Activated naive CD4-positive, alpha-beta T cell treated with anti-CD3 and anti-CD28 coated beads, Interleukin-2, amount 50 U/mL, for 16 hours (primary cell): ENCODE data around the gene MEX3B.
"Not testable (repeated sequence)": the region's sequence is repeated elsewhere in the genome, so short reads cannot be mapped to it uniquely, and the experiment has no call there.

Experiments used
- DNase-seq: peaks from one replicate; pipeline ENCODE4 v3.0.0-alpha.2; 2020

MEX3B gene

DNA sequence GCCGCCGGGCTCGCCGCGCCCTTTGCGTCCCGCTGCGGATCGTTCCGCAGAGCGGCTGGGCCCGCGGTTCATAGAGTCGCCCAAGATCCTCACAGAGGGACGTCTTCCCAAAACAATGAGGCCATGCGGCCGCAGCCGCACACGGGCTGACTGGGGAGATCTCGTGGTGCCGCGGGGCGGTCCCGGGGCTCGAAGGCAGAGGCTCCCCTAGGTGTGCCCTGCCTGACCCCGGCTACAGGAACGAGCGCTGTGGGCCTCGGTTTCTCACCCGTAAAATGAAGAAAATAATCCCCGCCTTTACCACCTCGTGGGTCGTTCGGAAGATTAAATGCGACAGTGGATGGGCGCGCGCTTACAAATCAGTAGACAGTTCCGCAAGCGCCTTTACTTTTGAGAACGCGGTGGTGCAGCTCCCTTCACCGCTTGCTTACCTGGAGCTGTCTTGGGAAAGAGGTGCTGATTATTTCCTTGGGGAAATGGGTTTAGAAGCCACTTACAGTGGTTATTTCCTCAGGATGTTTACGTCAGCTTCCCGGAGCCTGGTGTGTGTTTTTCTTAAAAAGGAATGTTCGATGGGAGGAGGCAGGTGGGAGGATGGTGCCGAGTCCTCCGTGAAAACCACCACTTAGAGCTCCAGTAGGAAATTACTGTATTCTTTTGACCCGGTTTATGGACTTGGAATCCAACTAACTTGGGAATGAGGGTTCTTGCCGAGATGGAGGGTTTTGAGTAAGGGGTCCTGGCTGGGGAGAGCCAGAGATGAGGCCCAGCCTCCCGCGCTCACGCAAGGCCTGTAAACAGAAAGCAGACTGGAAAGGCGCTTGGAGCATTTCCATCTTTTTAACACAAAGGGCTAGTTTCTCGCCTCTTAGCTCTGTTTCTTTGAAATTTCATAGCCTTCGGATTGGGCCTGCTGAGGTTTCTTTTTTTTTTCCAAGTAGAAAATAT is 1.9 kb upstream of the MEX3B start:
- no peak for DNase-seq

DNA sequence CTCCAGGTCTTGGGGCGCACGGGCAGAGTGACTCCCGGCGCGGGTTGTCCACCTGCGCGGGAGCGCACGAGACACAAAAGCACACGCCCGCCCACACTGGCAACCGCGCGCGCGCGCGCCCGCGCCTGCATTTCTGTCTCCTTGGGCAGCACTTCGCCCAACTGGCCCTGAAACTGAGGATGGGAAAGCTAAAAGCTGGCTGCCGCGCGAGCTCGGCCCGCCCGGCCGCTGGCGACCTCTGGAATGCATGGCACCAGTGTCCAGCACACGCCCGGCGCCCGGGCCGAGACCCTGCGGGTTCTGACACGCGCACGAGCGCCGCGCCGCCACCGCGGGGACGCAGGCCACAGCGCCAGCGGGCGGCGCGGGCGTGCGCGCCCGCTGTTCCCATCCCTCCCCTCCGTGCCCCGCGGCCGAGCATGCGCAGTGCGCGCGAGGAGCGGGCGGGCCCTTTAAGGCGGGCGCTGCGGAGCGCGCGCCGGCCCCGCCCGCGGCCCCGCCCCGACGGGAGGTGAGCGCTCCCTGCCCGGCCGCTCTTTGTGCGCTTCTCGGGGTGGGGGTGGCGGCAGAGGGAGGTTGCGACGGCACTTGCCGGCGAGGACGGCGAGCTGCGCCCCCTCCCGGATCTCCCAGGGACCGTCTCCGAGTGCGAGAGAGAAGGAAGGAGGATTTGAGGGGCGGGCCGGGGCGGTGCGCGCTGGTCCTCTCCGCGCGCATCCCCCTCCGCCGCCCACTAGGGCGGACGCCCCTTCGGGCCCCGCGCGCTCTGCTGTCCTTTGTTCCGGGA is 1.0 kb upstream of the MEX3B start:
- peak; percentile 90 for DNase-seq

DNA sequence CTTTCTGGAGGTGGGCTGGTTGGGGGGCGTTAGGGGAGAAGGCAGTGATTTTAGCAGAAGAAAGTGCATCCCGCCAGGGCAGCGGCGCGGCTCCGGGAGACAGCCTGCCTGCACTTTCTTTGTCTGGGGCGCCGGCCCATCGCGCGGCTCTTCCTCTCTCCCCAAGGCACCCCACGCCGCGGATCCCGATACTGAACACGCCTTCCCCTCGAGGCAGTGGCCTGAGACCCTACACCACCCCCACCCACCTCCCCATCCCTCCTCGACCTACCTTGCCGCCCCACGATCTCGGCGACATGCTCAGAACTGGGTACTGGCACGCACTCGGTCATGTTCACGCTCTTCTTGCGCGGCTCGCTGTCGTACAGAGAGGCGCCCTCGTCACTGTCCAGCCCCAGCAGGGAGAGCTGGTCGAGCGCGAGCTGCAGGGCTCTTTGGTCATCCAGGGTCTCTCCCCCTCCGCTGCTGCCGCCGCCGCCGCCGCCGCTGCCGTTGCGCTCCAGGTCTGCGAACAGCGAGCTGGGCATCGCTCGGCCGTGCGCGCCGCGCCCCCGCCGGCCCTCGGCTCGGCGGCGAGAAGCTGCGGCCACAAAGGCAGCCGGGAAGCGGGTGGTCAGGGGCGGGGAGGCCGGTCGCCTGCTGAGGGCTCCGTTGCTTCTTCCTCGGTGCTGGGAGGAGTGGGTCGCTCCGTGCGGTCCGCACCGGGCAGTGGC is 483 bp downstream of the MEX3B start:
- peak; percentile 18 for DNase-seq

DNA sequence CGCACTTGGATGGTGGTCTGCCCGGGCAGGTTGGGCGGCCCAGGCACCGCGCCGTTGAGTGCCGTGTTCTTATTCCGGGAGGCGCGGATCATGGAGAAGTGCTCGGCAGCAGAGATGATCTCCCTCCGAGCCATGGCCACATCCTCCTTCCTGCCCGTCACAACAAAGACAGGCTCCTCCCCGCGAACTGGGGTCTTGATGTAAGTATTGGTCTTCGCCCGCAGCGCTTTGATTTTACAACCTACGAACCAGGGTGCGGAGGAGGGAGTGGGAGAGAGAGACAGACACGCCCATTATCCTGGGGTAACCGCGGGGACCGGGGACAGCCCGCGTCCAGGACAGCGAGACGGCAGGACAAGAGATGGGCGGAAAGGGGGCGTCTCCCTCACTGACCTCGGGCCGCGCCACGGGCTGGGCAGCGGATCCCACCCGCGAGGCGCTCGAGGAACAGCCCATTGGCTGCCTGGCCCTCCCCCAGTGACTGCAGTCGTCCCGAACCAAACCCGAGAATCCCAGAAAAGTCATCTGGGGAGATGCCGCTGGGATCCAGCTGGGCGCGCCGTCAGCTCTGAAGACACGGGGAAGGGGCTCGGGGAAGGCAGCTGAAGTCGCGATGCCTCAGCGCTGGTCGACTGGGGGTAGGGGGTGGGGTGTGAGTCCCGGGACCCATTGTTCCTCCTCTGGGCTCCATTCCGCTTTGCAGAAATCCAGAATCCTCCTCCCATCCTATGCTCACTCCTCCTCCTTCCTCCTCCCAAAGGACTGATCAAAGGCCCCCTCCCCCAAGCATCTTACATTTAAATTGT is 1.2 kb downstream of the MEX3B start:
- DNase-seq = peak; percentile 25

DNA sequence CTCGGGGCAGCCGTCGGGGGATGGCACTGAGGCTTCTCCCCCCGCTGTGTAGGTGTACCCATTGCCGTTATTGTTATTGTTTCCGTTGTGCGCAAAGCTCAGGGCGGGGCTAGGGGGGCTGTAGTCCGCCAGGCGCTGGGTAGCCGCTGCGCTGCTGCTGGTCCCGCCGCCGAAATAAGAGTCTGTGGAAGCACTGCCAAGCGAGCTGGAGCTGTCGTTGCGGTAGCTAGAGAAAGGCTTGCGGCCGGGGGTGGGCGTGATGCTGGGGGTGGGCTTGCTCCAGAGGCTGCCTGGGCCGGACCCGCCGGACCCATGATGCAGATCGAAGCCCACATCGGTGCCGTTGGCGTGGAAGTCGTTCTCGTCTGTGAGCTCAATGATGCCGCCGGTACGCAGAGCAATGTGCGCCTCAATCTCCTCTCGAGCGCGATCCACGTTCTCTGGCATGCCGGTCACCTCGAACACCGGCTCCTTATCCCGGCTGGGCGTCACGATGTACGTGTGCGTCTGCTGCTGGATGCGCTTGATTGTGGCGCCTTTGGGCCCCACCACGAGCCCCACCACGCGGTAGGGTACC is 1.9 kb downstream of the MEX3B start:
- DNase-seq = no peak

DNA sequence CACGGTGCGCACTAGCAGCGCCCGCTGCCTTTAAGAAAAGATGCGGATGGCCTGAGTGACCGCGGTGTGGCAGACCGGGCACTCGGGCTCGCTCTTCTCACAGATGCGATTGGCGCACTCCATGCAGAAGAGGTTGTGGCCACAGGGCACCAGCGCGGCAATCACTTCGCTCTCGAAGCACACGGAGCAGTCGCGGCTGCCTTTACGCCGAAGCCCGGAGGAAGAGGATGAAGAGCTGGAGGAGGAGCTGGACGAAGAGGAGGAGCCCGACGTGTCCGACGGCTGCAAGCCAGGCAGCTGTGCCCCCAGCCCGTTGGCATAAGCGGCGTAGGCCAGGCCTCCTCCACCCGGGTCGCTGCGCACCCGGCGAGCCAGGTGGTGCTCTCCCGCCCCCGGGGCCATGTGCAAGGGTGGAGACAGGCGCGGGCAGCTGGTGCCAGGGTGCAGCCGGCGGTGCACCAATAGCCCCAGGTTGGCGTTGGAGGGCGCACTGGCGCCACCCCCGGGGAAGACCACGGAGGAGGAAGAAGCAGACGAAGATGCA is 2.6 kb downstream of the MEX3B start:
- DNase-seq = no peak

DNA sequence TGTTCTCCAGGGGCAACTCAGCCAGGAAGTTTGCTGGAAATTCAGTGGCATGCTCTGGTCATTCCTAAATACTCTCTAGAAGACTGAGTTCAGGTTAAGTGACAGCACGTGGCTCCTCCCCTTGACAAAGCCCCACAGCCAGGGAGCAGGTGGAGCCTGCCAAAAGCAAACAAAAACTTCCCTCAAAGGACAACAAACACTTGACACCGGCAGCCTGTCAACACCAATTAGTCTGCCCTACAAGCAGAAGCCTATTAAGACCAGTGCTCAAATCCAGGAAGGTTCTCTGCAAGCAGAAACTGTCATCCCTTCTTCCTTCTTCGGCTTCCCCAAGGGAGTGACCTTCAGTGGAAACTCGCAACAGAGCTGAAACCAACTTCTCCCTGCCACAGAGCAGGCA is 5.0 kb downstream of the MEX3B start:
- no peak for DNase-seq

DNA sequence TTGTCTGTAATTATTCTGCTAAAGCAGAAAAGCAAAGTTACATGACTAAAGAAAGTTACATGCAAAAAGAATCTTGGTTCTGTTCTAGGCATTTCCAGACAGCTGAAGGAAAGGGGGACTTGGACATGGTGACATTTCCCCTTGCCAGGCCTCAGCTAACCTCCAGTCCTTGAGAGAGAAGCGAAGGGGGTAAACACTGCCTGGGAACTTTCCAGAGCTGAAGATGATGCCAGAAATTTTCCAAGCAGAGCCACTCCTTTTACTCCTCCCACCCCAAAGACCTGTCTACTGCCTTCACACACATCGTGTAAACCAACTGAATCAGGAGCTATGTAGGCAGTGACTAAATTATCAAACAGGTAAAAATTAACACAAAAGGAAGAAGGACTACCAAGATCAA is 5.4 kb downstream of the MEX3B start:
- DNase-seq = no peak

DNA sequence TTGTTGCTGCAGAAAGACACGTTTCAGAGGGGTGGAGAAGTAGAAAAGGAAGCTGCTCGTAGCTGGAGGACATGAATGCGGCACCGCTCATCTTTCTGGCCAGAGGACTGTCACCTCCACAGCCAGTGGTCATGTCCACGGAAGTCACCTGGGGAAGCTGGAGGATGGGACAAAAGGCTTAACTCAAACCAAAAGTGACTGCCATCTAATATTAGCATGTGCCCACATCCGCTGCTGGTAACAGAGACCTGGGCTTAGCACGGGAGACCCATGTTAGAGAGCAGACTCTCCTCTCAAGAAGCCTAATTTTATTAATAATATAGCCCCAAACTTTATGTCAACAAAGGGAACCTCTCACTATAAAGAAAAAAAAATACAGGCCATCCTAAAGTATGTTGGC is 5.9 kb downstream of the MEX3B start:
- no peak for DNase-seq

DNA sequence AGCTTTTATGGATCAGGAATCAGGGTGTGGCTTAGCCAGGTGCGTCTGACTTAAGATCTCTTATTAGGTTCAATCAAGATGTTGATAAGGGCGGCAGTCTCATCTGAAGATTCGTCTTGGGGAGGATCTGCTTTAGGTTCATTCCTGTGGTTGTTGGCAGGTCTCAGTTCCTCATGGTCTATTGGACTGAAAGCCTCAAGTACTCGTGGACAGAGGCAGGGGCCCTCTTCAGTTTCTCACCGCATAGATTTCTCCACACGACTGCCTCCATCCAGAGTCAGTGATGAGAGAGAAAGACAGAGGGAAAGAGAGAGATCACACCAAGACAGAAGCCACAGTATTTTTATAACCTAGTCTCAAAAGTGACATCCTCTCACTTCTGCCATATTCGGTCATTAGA is 9.4 kb downstream of the MEX3B start:
- DNase-seq = no peak

DNA sequence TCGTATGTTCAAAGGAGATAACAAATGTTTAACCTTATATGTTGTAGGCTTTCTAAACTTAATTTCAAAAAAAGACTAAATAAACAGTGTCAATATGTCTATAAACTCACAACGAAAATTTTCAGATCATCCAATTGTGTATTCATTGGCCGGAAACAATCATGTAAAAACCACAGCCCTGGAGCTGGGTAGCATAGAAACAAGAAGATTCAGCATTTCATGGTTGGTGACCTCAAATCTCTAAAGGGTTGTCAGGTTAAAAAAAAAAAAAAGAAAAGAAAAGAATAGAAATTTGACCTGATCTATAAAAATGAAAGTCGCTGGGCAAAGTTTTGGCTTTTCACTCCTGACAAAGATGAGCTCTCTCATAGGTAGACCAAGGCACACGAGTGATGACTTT is 13.9 kb downstream of the MEX3B start:
- DNase-seq = no peak

DNA sequence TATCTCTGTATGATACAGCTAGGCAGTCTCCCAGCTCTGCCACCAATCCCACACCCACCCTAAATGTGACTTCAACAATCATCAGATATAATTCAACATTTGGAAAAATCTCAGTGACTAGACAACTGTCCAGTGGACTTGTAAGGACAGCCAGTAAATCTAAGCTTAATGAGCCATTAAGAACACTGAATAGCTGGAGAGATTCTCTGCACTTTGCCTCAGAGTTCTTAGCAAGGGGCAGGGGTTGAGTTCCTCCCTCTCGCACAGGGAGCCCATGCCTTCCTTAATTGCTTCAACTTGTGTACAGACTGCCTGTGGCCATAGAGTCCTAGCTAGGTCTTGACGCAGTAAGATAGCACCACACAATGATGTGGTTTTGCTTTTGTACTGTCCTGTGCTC is 15.6 kb downstream of the MEX3B start:
- no peak for DNase-seq

DNA sequence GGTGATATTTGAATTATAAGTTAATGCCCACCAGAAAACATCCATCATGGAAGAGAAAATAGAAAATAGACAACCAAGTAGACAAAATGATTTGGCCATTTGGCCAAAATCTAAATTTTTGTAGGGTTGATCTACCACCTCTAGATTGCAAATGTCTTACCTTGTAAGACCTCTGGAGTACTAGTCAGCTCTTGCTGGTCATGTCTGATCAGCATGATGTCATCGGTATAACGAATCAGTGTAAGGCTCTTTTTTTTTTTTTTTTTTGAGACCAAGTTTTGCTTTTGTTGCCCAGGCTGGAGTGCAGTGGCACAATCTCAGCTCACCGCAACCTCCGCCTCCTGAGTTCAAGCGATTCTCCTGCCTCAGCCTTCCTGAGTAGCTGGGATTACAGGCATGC is 17.7 kb downstream of the MEX3B start:
- DNase-seq = not testable (repeated sequence)

DNA sequence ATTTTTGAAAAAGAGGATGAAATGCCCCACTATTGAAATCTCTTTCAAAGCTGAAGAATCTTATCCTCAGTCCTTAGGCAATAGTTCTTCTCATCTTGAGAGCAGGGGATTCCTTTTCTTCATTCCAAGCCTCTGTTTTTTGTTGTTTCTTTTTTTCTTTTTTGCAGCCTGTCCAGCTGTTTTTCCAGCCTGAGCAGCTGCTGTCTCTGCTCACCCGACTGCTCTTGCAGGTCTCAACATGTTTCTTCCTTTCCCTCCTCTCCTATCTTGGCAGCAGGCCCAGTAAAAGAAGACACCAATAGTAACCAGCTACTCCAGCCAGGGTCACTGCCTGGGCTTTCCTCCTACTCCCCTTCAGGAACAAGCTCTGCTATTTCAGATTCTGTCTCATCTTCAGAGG is 23.8 kb downstream of the MEX3B start:
- no peak for DNase-seq

DNA sequence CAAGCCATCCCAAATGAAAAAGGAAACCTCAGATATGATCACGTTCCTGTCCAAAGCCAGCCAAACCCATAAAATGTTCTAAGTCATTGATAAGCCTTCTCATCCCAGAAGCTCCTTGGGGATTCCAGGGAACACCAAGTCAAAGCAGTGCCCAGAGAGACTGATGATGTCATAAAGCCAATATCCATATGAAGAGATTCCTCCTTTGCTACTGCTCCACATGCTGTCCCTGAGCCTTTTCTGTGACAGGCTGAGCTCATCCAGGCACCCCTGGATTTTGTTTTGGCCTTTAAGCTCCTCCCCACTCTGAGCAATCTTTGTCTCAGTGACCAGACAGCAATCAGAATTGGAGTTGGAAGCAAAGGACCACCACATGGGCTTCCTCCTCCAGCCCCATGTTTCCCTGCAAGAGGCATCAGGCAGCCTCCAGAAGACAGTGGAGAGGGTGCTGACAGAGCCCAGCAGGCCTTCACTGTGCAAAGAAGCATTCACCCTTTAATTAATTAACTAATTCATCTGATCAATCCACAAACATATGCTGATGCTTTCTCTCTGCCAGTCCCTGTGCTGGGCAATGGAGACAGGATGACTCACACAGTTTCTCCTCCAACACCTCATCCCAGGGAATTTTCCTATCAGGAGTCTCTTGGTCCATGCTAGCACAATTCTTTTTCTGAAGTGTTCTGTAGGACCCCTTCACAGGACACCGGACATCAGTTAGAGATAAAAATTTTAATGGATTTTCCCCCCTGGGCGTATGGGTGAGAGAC is 25.0 kb downstream of the MEX3B start:
- no peak for DNase-seq

DNA sequence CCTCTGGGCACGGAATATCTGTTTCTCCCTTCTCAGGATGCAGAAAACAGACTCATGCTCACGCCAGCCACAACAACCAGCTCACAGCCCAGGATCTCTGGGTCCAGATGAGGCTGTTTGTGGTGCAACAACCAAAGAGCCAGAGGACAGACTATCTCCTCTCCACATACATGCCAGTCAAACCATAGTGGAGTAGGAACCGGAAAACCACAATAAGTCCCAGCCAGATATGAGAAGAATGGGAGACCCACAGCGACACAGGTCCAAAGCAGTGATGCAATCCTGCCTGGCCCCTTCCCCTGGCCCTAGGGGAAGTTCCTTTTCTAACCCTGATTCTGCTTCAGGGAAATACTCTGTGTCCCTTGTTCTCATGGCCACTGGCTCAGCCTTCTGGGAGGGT is 27.6 kb downstream of the MEX3B start:
- no peak for DNase-seq

DNA sequence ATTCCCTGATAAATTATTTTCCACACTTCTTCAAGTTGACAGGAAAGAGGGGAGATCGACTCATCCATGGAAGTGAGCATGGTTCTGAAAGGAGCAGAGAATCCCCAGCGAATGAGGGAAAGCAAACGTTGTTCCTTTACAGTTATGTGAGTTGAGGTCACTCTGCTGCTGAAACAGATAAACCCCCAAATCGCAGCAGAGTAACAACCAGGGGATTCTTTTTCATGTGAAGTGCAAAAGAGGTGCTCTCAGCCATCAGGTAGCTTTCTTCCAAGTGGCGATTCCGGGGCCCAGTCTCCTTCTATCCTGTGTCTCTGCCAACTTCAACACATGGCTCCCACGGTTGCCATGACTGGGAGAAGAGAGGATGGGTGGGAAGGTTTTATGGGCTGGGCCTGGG is 28.2 kb downstream of the MEX3B start:
- no peak for DNase-seq

DNA sequence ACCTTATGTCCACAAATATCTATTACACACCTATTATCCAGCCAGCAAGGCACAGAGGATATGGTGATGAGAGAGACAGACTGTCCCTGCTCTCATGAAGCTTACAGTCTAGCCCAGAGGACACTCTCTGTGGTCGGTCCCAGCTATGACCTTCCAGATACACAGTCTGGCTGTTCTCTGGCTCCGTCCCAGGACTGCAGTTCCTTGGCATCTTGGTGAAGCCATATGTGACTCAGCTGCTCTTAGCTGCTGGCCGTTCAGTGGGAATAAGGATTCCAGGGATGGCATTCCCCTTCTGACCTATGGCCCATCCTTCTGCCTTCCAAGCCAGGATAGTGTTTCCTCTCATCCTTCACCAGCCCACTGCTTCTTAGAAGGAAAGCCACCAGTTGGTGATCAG is 30.8 kb downstream of the MEX3B start:
- no peak for DNase-seq

DNA sequence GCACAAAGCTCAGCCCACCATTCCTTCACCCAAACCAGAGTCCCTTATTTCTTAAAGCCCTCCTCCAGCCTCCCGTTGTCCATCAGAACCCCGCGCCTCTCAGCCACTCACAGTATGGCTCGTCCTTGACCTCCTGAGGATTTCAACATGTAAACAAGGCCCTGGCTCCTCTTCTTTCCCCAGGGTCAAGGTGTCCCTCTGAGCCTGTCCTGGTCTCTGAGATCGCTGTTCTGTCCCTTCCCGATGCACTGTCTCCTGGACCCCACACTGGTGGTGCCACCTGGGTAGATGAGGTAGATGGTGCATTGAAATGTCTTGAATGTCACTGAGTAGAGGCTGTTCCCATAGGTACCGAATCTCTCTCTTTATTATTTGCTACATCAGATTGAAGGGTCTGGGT is 32.9 kb downstream of the MEX3B start:
- no peak for DNase-seq

DNA sequence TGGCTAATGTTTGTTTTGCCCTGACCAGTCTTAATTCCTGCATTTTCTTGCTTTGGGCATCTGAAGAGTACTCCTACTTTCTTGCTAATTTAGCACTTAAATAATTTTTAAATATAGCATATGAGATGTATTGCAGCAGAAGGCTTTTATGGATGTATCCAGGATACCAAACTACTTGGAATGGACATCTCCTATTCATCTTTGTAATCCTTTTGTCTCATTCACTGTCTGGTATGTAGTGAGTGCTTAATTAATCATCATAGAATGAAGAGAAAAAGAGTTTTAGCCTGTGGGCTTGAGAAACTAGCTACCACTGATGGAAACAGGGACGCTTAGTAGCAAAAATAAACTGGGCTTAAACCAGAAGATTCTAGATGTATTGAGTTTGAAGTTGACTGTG is 40.6 kb downstream of the MEX3B start:
- DNase-seq = no peak

DNA sequence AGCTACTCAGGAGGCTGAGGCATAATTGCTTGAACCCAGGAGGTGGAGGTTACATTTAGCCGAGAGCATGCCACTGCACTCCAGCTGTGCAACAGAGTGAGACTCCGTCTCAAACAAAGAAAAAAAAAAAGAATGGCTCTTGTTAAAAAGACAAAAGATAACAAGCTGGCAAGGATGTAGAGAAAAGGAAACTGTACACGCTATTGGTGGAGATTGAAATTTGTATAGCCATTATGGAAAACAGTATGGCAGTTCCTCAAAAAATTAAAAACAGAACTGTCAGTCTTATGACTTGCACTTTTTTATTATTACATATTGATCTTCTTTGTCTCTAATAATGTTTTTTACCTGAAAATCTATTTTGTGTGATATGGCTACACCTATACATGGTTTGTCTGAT is 41.9 kb downstream of the MEX3B start:
- no peak for DNase-seq
